Liver (tissue), 9 donors: ENCODE data around the gene ACP6. TPM values are rescaled to one million over a fixed set of nuclear protein-coding genes. Genes with fewer than 3 reads are reported as not detected.

Experiments
- DNase-seq: peaks from one replicate; pipeline ENCODE4 v3.0.0-alpha.2; 2017; ENCODE audit warnings: low spot score
- H3K27ac ChIP-seq, 2 donors: one replicate each; pipeline ENCODE4 v1.7.0; 2013; ENCODE audit warnings: inconsistent platforms in 2 of 2, low read length in 2 of 2, control low read depth in 1 of 2, low read depth in 1 of 2, mild to moderate bottlenecking in 1 of 2
- H3K27me3 ChIP-seq, 4 donors: one replicate each; pipeline versions ENCODE4 v1.6.1 to v1.7.0; 2013; ENCODE audit warnings: low read length in 3 of 4, inconsistent platforms in 1 of 4, mild to moderate bottlenecking in 1 of 4, moderate library complexity in 1 of 4; ENCODE audit not compliant: control insufficient read depth in 4 of 4, insufficient read depth in 4 of 4
- H3K36me3 ChIP-seq, 4 donors: one replicate each; pipeline versions ENCODE4 v1.6.1 to v1.7.0; 2013; ENCODE audit warnings: low read length in 3 of 4, mild to moderate bottlenecking in 3 of 4, low read depth in 1 of 4, moderate library complexity in 1 of 4; ENCODE audit not compliant: control insufficient read depth in 4 of 4, insufficient read depth in 3 of 4
- H3K4me1 ChIP-seq, 4 donors: one replicate each; pipeline versions ENCODE4 v1.6.1 to v1.7.0; 2013; ENCODE audit warnings: low read length in 3 of 4, mild to moderate bottlenecking in 3 of 4, moderate library complexity in 1 of 4; ENCODE audit not compliant: control insufficient read depth in 4 of 4, insufficient read depth in 4 of 4
- H3K4me3 ChIP-seq, 3 donors: one replicate each; pipeline versions ENCODE4 v1.6.1 to v1.7.0; 2013; ENCODE audit warnings: low read length in 3 of 3, control low read depth in 1 of 3, low read depth in 1 of 3, mild to moderate bottlenecking in 1 of 3
- H3K9ac ChIP-seq, 2 donors: one replicate each; pipeline ENCODE4 v1.7.0; 2013; ENCODE audit warnings: low read length in 2 of 2, mild to moderate bottlenecking in 2 of 2, moderate library complexity in 2 of 2, control low read depth in 1 of 2, low read depth in 1 of 2
- H3K9me3 ChIP-seq, 4 donors: one replicate each; pipeline versions ENCODE4 v1.6.1 to v1.7.0; 2013; ENCODE audit warnings: low read length in 3 of 4; ENCODE audit not compliant: control insufficient read depth in 4 of 4
- EGR1 ChIP-seq, 2 donors: IDR thresholded peaks; 2 replicates each; pipeline ENCODE4 v1.6.1; 2016 to 2018; ENCODE audit warnings: antibody characterized with exemption in 2 of 2, low read depth in 2 of 2
- FOXA1 ChIP-seq: IDR thresholded peaks from 2 replicates; pipeline ENCODE4 v1.6.1; 2016; ENCODE audit warnings: antibody characterized with exemption
- FOXA2 ChIP-seq: IDR thresholded peaks from 2 replicates; pipeline ENCODE4 v1.6.1; 2016; ENCODE audit warnings: antibody characterized with exemption
- GABPA ChIP-seq, 2 donors: IDR thresholded peaks in 1 of 2; conservative IDR thresholded peaks in 1 of 2; 2 replicates each; pipeline ENCODE4 v1.6.1; 2016; ENCODE audit warnings: antibody characterized with exemption in 2 of 2, mild to moderate bottlenecking in 1 of 2, moderate library complexity in 1 of 2
- HNF4A ChIP-seq, 2 donors: conservative IDR thresholded peaks; 2 replicates each; pipeline ENCODE4 v1.6.1; 2016; ENCODE audit warnings: antibody characterized with exemption in 2 of 2, mild to moderate bottlenecking in 2 of 2
- HNF4G ChIP-seq: IDR thresholded peaks from 2 replicates; pipeline ENCODE4 v1.6.1; 2016; ENCODE audit warnings: antibody characterized with exemption
- JUND ChIP-seq, 2 donors: IDR thresholded peaks; 2 replicates each; pipeline ENCODE4 v1.6.1; 2016; ENCODE audit warnings: antibody characterized with exemption in 2 of 2
- NR2F2 ChIP-seq: IDR thresholded peaks from 2 replicates; pipeline ENCODE4 v1.6.1; 2016; ENCODE audit warnings: antibody characterized with exemption
- RAD21 ChIP-seq, 2 donors: IDR thresholded peaks; 2 replicates each; pipeline ENCODE4 v1.6.1; 2016; ENCODE audit warnings: antibody characterized with exemption in 2 of 2, mild to moderate bottlenecking in 2 of 2
- RXRA ChIP-seq, 2 donors: IDR thresholded peaks; 2 replicates each; pipeline ENCODE4 v1.6.1; 2017 to 2018; ENCODE audit warnings: antibody characterized with exemption in 2 of 2, mild to moderate bottlenecking in 1 of 2
- SP1 ChIP-seq: IDR thresholded peaks from 2 replicates; pipeline ENCODE4 v1.6.1; 2018; ENCODE audit warnings: antibody characterized with exemption, mild to moderate bottlenecking
- TAF1 ChIP-seq: conservative IDR thresholded peaks from 2 replicates; pipeline ENCODE4 v1.6.1; 2016; ENCODE audit warnings: antibody characterized with exemption, mild to moderate bottlenecking
- YY1 ChIP-seq: IDR thresholded peaks from 2 replicates; pipeline ENCODE4 v1.6.1; 2016; ENCODE audit warnings: antibody characterized with exemption, mild to moderate bottlenecking
- WGBS: extraction: QIAGEN DNeasy Blood & Tissue Kit; methylation state at CpG from one replicate; pipeline ENCODE4 v1.1.7; 2013; 5-methylcytosine and 5-hydroxymethylcytosine counted together
- polyA plus RNA-seq, 2 donors: library from polyadenylated mRNA; stranded (reverse) in 1 of 2; unstranded in 1 of 2; fragments of 200-250 nt in 1 of 2; fragments of >200 nt in 1 of 2; fragmentation: Nextera tagmentation in 1 of 2; extraction: Ambion mirVana in 1 of 2; gene quantifications; one replicate each; pipeline versions ENCODE4 v1.2.1 to v1.2.3, GENCODE V29; 2013 to 2015
- total RNA-seq, 2 donors: library from RNA; depleted of rRNA; stranded (reverse); fragments of >200 nt; gene quantifications; one replicate each; pipeline ENCODE4 v1.2.3, GENCODE V29; 2014
- TF ChIP-seq, protein P1 (sequence below): IDR thresholded peaks from 2 replicates; pipeline ENCODE4 v1.6.1; 2016; ENCODE audit warnings: antibody characterized with exemption, mild to moderate bottlenecking
- TF ChIP-seq, protein P2 (sequence below): IDR thresholded peaks from 2 replicates; pipeline ENCODE4 v1.6.1; 2016; ENCODE audit warnings: antibody characterized with exemption
- TF ChIP-seq, protein P3 (sequence below): IDR thresholded peaks from 2 replicates; pipeline ENCODE4 v1.6.1; 2016; ENCODE audit warnings: antibody characterized with exemption
- TF ChIP-seq, protein P4 (sequence below): IDR thresholded peaks from 2 replicates; pipeline ENCODE4 v1.6.1; 2016; ENCODE audit warnings: antibody characterized with exemption
- TF ChIP-seq, protein P5 (sequence below): fragments of 150-350 bp; IDR thresholded peaks from 2 replicates; pipeline ENCODE4 v1.5.1; 2017; ENCODE audit warnings: improper control_type of control experiment, low read depth, low read length; ENCODE audit not compliant: missing input control
- donor health status: healthy.
- donor health status: healthy.
- donor health status: healthy.
- donor health status: healthy.
- donor health status: healthy.

Gene ACP6
- 1 to 10 TPM; 4.7 to 8.6 TPM for total RNA-seq
- polyA plus RNA-seq = 10 to 100 TPM in 1 of 2 donors, 1 to 10 TPM in 1; 7.1 to 18.1 TPM

DNA sequence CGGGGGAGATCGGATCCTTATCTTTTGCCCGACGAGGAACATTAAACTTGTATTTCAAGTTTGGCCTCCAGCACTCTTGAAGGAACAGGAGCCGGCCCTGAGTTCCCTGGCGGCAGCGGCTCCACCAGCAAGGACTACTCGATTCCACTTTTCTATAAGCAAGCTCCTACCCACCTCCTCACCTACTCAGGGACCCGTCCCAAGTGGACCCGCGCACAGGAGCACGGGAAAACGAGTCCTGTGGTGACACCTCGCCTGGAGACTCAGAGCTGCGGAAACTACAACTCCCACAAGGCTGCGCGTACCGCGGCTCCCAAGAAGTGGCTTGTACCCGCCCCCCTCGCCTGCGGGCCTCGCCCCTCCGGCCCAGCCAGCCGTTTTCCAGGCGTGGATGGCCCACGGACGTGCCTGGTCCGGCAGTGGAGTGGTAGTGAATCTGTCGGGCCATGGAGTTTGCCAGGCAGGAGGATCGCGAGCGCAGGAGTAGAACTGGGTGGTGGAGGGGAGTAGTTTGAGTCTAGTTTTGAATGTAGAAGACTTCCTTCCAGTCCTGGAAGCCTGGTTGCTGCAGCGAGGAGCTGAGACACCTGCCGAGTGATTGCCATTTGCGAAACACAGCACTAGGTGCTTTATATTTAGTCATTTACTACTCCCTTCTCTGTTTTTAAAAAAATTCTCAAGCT lies at the start of gene ACP6:
Gene ACP6 (minus strand): TSS at position 206 of the 683 bp plus-strand sequence. CDS start 476 bp downstream, outside the sequence.
- peak; percentile 86 for DNase-seq
- H3K27me3 ChIP-seq = no peaks in the 10 kb centered on the region
- WGBS = 2% methylated on average over 36 of the region's 36 CpGs
- peaks cover 2 to 20% (median 11%) of the 10 kb centered on the region in 4 donors for H3K4me1 ChIP-seq
- peak within 1 kb of the TSS; percentile 69 to 81 for H3K27ac ChIP-seq
- H3K4me3 ChIP-seq = peak within 1 kb of the TSS; percentile 81 to 93 (median 92)
- H3K9ac ChIP-seq = peak within 1 kb of the TSS; percentile 57 to 71
- TF ChIP-seq, protein P1, sequence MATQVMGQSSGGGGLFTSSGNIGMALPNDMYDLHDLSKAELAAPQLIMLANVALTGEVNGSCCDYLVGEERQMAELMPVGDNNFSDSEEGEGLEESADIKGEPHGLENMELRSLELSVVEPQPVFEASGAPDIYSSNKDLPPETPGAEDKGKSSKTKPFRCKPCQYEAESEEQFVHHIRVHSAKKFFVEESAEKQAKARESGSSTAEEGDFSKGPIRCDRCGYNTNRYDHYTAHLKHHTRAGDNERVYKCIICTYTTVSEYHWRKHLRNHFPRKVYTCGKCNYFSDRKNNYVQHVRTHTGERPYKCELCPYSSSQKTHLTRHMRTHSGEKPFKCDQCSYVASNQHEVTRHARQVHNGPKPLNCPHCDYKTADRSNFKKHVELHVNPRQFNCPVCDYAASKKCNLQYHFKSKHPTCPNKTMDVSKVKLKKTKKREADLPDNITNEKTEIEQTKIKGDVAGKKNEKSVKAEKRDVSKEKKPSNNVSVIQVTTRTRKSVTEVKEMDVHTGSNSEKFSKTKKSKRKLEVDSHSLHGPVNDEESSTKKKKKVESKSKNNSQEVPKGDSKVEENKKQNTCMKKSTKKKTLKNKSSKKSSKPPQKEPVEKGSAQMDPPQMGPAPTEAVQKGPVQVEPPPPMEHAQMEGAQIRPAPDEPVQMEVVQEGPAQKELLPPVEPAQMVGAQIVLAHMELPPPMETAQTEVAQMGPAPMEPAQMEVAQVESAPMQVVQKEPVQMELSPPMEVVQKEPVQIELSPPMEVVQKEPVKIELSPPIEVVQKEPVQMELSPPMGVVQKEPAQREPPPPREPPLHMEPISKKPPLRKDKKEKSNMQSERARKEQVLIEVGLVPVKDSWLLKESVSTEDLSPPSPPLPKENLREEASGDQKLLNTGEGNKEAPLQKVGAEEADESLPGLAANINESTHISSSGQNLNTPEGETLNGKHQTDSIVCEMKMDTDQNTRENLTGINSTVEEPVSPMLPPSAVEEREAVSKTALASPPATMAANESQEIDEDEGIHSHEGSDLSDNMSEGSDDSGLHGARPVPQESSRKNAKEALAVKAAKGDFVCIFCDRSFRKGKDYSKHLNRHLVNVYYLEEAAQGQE = peak; percentile 41
- TF ChIP-seq, protein P2, sequence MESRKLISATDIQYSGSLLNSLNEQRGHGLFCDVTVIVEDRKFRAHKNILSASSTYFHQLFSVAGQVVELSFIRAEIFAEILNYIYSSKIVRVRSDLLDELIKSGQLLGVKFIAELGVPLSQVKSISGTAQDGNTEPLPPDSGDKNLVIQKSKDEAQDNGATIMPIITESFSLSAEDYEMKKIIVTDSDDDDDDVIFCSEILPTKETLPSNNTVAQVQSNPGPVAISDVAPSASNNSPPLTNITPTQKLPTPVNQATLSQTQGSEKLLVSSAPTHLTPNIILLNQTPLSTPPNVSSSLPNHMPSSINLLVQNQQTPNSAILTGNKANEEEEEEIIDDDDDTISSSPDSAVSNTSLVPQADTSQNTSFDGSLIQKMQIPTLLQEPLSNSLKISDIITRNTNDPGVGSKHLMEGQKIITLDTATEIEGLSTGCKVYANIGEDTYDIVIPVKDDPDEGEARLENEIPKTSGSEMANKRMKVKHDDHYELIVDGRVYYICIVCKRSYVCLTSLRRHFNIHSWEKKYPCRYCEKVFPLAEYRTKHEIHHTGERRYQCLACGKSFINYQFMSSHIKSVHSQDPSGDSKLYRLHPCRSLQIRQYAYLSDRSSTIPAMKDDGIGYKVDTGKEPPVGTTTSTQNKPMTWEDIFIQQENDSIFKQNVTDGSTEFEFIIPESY = no peak
- TF ChIP-seq JUND (IDR thresholded peaks at IDR 0.05) (peak in 1 of 2 donors; percentile 37), SP1 (no peak), RXRA (IDR thresholded peaks at IDR 0.05) (no peak), HNF4G (no peak), TAF1 (peak; percentile 78), GABPA (IDR thresholded peaks at IDR 0.05 in 1 of 2, conservative IDR thresholded peaks at IDR 0.05 in 1 of 2) (peak in 1 of 2 donors; percentile 17), FOXA1 (peak; percentile 12), FOXA2 (no peak), RAD21 (IDR thresholded peaks at IDR 0.05) (peak in 1 of 2 donors; percentile 15), EGR1 (IDR thresholded peaks at IDR 0.05; ENCODE audit: low read depth in 2 of 2) (peak in 1 of 2 donors; percentile 25), NR2F2 (no peak), HNF4A (conservative IDR thresholded peaks at IDR 0.05) (peak; percentile 53 to 62), YY1 (peak; percentile 75)
- TF ChIP-seq, protein P3, sequence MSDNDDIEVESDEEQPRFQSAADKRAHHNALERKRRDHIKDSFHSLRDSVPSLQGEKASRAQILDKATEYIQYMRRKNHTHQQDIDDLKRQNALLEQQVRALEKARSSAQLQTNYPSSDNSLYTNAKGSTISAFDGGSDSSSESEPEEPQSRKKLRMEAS = peak; percentile 41
- TF ChIP-seq, protein P4, sequence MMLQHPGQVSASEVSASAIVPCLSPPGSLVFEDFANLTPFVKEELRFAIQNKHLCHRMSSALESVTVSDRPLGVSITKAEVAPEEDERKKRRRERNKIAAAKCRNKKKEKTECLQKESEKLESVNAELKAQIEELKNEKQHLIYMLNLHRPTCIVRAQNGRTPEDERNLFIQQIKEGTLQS = no peak
- TF ChIP-seq, protein P5, sequence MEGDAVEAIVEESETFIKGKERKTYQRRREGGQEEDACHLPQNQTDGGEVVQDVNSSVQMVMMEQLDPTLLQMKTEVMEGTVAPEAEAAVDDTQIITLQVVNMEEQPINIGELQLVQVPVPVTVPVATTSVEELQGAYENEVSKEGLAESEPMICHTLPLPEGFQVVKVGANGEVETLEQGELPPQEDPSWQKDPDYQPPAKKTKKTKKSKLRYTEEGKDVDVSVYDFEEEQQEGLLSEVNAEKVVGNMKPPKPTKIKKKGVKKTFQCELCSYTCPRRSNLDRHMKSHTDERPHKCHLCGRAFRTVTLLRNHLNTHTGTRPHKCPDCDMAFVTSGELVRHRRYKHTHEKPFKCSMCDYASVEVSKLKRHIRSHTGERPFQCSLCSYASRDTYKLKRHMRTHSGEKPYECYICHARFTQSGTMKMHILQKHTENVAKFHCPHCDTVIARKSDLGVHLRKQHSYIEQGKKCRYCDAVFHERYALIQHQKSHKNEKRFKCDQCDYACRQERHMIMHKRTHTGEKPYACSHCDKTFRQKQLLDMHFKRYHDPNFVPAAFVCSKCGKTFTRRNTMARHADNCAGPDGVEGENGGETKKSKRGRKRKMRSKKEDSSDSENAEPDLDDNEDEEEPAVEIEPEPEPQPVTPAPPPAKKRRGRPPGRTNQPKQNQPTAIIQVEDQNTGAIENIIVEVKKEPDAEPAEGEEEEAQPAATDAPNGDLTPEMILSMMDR = peak; percentile 3
- no peaks in the 10 kb centered on the region for H3K36me3 ChIP-seq
- no peaks in the 10 kb centered on the region for H3K9me3 ChIP-seq
